A549 (cell line): Measurements from ENCODE around the gene CNOT1. TPM values are rescaled to one million over a fixed set of nuclear protein-coding genes. Genes with fewer than 3 reads are reported as not detected.

ENCODE experiments used
- ATAC-seq, 2 experiments: fragments of 200-7000 bp in 1 of 2; fragments of >200 bp in 1 of 2; cut with Nextera tagmentation in 1 of 2; cut with Tn5 transposase in 1 of 2; 3 replicates each; pipeline versions ENCODE4 v1.8.0 to v1.9.1; 2018 to 2020; ENCODE audit warnings: mild to moderate bottlenecking in 1 of 2, moderate library complexity in 1 of 2
- CTCF ChIA-PET: fragments of 300-600 bp; sonication (Branson Sonifier 250); formaldehyde crosslinking; extraction: SDS; loops from one replicate; lab custom pipeline; 2021; ENCODE audit warnings: antibody characterized with exemption, inconsistent platforms; lab: Yijun Ruan, JAX
- POLR2A ChIA-PET: fragments of 350-600 bp; formaldehyde crosslinking; extraction: SDS; loops from one replicate; lab custom pipeline; 2021; ENCODE audit warnings: antibody characterized with exemption, inconsistent platforms; lab: Yijun Ruan, JAX
- DNase-seq, 2 experiments: peaks; one replicate each; pipeline versions ENCODE4 v3.0.0 to v3.0.0-alpha.2; 2011 to 2016; ENCODE audit warnings: low read depth in 1 of 2, low spot score in 1 of 2
- FAIRE-seq: peaks from 2 replicates; lab custom pipeline; 2011; peaks lifted over from hg19 to GRCh38; lab: Jason Lieb, UNC
- H3K27ac ChIP-seq, 2 experiments: fragments of >200 bp; sonication (Bioruptor Twin); formaldehyde crosslinking; 3 replicates each; pipeline ENCODE4 v1.5.1; 2016 to 2017
- H3K4me1 ChIP-seq: fragments of >200 bp; sonication (Bioruptor Twin); formaldehyde crosslinking; 3 replicates; pipeline ENCODE4 v1.6.1; 2016
- H3K4me2 ChIP-seq: fragments of >200 bp; sonication (Bioruptor Twin); formaldehyde crosslinking; 3 replicates; pipeline ENCODE4 v1.6.1; 2016
- H3K4me3 ChIP-seq: fragments of >200 bp; sonication (Bioruptor Twin); formaldehyde crosslinking; 3 replicates; pipeline ENCODE4 v1.5.1; 2016
- H3K9me3 ChIP-seq: fragments of >200 bp; sonication (Bioruptor Twin); formaldehyde crosslinking; 3 replicates; pipeline ENCODE4 v1.6.1; 2016
- CBX2 ChIP-seq: fragments of 200-600 bp; sonication (generic); IDR thresholded peaks from 2 replicates; pipeline ENCODE4 v1.6.1; 2016; ENCODE audit warnings: low read depth, mild to moderate bottlenecking, borderline replicate concordance
- CEBPB ChIP-seq, 2 experiments: fragments of >200 bp in 1 of 2; sonication (Bioruptor Twin) in 1 of 2; formaldehyde crosslinking in 1 of 2; IDR thresholded peaks; 2 replicates each; pipeline ENCODE4 v1.6.1; 2012 to 2016
- CHD4 ChIP-seq: fragments of 200-600 bp; sonication (generic); IDR thresholded peaks from 2 replicates; pipeline ENCODE4 v1.6.1; 2016; ENCODE audit warnings: antibody characterized with exemption, mild to moderate bottlenecking, borderline replicate concordance
- EHMT2 ChIP-seq: fragments of 200-600 bp; sonication (generic); IDR thresholded peaks from 2 replicates; pipeline ENCODE4 v1.6.1; 2016; ENCODE audit warnings: antibody characterized with exemption, low read depth, mild to moderate bottlenecking, moderate library complexity
- HOXB5 ChIP-seq: fragments of 250-450 bp; sonication (Bioruptor Pico); IDR thresholded peaks from 2 replicates; pipeline ENCODE4 v1.5.0; 2020; ENCODE audit warnings: mild to moderate bottlenecking, moderate library complexity
- KDM5A ChIP-seq: fragments of 200-600 bp; sonication (generic); IDR thresholded peaks from 2 replicates; pipeline ENCODE4 v1.6.1; 2016; ENCODE audit warnings: antibody characterized with exemption, mild to moderate bottlenecking
- MAFK ChIP-seq: fragments of 450-650 bp; IDR thresholded peaks from 2 replicates; pipeline ENCODE4 v1.6.1; 2014; ENCODE audit not compliant: partially characterized antibody
- MYC ChIP-seq: IDR thresholded peaks from 2 replicates; pipeline ENCODE4 v1.6.1; 2012; ENCODE audit warnings: mild to moderate bottlenecking, inconsistent platforms, low read length, improper control_type of control experiment, borderline replicate concordance
- NFE2L2 ChIP-seq: fragments of 150-350 bp; conservative IDR thresholded peaks from 2 replicates; pipeline ENCODE4 v1.6.1; 2014; ENCODE audit warnings: low read length
- RARB ChIP-seq: fragments of 250-450 bp; sonication (Bioruptor Pico); IDR thresholded peaks from 2 replicates; pipeline ENCODE4 v1.8.0; 2021; ENCODE audit warnings: mild to moderate bottlenecking, moderate library complexity
- SREBF2 ChIP-seq: fragments of 450-650 bp; IDR thresholded peaks from 2 replicates; pipeline ENCODE4 v1.6.1; 2014; ENCODE audit warnings: mild to moderate bottlenecking, moderate library complexity
- TFCP2L1 ChIP-seq: fragments of 250-450 bp; sonication (Bioruptor Pico); IDR thresholded peaks from 2 replicates; pipeline ENCODE4 v1.5.0; 2021; ENCODE audit warnings: mild to moderate bottlenecking
- ZFP36 ChIP-seq: fragments of 450-650 bp; IDR thresholded peaks from 2 replicates; pipeline ENCODE4 v1.6.1; 2014; ENCODE audit warnings: borderline replicate concordance; ENCODE audit not compliant: partially characterized antibody
- ZNF302 ChIP-seq: fragments of 250-450 bp; sonication (Bioruptor Pico); IDR thresholded peaks from 2 replicates; pipeline ENCODE4 v1.9.0; 2021; ENCODE audit warnings: inconsistent platforms, mild to moderate bottlenecking, moderate library complexity
- WGBS: methylation state at CpG from one replicate; pipeline ENCODE4 v1.1.6; 2017; ENCODE audit errors: missing lambda C conversion rate; 5-methylcytosine and 5-hydroxymethylcytosine counted together
- polyA plus RNA-seq, 4 experiments: library from polyadenylated mRNA; depleted of rRNA in 3 of 4; stranded (reverse); fragments of >200 nt; fragmentation: RNase III in 1 of 4; extraction: RNeasy Plus Mini Kit Qiagen cat#74134 plus additional on column Dnase treatment in 1 of 4; gene quantifications; 2 replicates in 3 of 4; 3 replicates in 1 of 4; pipeline ENCODE4 v1.2.3, GENCODE V29; 2011 to 2017
- TF ChIP-seq, protein P1 (sequence below): fragments of >200 bp; sonication (Bioruptor Twin); formaldehyde crosslinking; IDR thresholded peaks from 3 replicates; pipeline ENCODE4 v1.5.1; 2016
- TF ChIP-seq, protein P2 (sequence below): fragments of >200 bp; sonication (Bioruptor Twin); formaldehyde crosslinking; IDR thresholded peaks from 2 replicates; pipeline ENCODE4 v1.6.1; 2016
- TF ChIP-seq, protein P3 (sequence below): fragments of >200 bp; sonication (Bioruptor Twin); formaldehyde crosslinking; IDR thresholded peaks from 3 replicates; pipeline ENCODE4 v1.6.1; 2016
- TF ChIP-seq, protein P4 (sequence below): fragments of 250-450 bp; sonication (Bioruptor Pico); IDR thresholded peaks from 2 replicates; pipeline ENCODE4 v1.5.0; 2020; ENCODE audit warnings: low read depth, mild to moderate bottlenecking, moderate library complexity
- TF ChIP-seq, protein P5 (sequence below): IDR thresholded peaks from 2 replicates; pipeline ENCODE4 v1.6.1; 2012; ENCODE audit warnings: low read depth, borderline replicate concordance
- TF ChIP-seq, protein P6 (sequence below): fragments of 250-450 bp; sonication (Bioruptor Pico); IDR thresholded peaks from 2 replicates; pipeline ENCODE4 v1.5.0; 2021; ENCODE audit warnings: mild to moderate bottlenecking, moderate library complexity, borderline replicate concordance

CNOT1 gene
- polyA plus RNA-seq, 2 of the 4 experiments (the other 2 are of a cell fraction): 119 to 226 TPM

DNA sequence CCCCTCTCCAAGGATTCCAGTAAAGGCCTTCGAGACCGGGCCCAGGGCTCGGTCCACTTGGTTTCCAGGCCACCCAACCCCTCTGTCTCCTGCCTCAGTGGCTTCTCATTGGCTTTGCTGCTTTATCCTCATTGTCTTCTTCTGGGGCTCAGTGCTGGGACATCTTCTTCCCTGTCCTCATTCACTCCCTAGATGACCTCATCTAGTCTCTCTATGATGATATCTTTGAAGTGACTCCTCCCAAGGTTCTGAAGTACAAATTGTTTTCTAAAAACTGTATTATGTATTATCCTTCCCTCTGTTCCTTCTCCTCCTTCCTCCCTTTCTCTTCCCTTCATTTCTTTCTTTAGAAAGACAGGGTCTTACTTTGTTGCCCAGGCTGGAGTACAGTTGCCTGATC, 156.8 kb downstream of the CNOT1 start:
- no peak for FAIRE-seq
- no peak for DNase-seq

DNA sequence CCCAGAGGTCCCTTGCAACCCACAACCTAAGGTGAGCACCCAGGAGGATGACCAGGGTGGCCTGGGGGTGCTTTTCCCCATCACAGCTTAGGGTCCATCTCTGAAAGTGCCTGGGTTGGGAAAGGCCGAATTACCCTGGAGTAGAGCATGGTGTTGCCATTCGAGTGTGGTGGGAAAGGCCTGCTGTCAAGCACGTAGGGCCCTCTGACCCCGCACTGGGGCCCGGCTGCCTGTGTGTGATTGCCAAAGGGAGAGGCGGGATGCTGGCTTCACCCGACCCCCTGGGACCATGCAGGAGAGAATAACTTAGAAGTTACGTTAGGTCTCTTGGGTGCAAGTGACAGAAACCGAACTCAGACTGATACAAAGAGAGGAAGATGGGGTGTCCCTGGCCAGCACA, 157.4 kb downstream of the CNOT1 start:
- H3K4me3 ChIP-seq: no peak overlapping the region
- TF ChIP-seq MYC: no peak
- DNase-seq (no peak), ATAC-seq (no peak), FAIRE-seq (no peak)
- 74% methylated on average over 8 of the region's 9 CpGs for WGBS
- POLR2A ChIA-PET: no interaction called here
- no peaks in the 10 kb centered on the region for H3K4me1 ChIP-seq
- H3K4me2 ChIP-seq: no peak overlapping the region
- no peak overlapping the region for H3K27ac ChIP-seq
- no peaks in the 10 kb centered on the region for H3K9me3 ChIP-seq
- CTCF ChIA-PET: interaction anchor here (0.6 to 5.7 kb wide), 6 partner anchors 8 to 250 kb away, joined by 3 to 33 read pairs (median 4); no protein-coding TSS in a partner anchor

More for the DNA sequence above, 156.8 kb downstream of the CNOT1 start:
- CTCF ChIA-PET: interaction anchor here (0.6 to 5.7 kb wide), 8 partner anchors 8 to 136 kb away, joined by 3 to 33 read pairs (median 4); no protein-coding TSS in a partner anchor
- ATAC-seq: no peak
- no peak overlapping the region for H3K4me3 ChIP-seq
- WGBS: 85% methylated on average over 3 of the region's 3 CpGs
- H3K4me2 ChIP-seq: no peak overlapping the region
- H3K9me3 ChIP-seq: no peaks in the 10 kb centered on the region
- H3K4me1 ChIP-seq: no peaks in the 10 kb centered on the region
- POLR2A ChIA-PET: no interaction called here
- no peak overlapping the region for H3K27ac ChIP-seq
- TF ChIP-seq MAFK: no peak
- no peak for TF ChIP-seq ZFP36
- TF ChIP-seq, protein P1, sequence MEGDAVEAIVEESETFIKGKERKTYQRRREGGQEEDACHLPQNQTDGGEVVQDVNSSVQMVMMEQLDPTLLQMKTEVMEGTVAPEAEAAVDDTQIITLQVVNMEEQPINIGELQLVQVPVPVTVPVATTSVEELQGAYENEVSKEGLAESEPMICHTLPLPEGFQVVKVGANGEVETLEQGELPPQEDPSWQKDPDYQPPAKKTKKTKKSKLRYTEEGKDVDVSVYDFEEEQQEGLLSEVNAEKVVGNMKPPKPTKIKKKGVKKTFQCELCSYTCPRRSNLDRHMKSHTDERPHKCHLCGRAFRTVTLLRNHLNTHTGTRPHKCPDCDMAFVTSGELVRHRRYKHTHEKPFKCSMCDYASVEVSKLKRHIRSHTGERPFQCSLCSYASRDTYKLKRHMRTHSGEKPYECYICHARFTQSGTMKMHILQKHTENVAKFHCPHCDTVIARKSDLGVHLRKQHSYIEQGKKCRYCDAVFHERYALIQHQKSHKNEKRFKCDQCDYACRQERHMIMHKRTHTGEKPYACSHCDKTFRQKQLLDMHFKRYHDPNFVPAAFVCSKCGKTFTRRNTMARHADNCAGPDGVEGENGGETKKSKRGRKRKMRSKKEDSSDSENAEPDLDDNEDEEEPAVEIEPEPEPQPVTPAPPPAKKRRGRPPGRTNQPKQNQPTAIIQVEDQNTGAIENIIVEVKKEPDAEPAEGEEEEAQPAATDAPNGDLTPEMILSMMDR: no peak
- no peak for TF ChIP-seq EHMT2
- TF ChIP-seq ZNF302: no peak
- TF ChIP-seq, protein P2, sequence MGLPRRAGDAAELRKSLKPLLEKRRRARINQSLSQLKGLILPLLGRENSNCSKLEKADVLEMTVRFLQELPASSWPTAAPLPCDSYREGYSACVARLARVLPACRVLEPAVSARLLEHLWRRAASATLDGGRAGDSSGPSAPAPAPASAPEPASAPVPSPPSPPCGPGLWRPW: no peak
- TF ChIP-seq CHD4: no peak
- TF ChIP-seq TFCP2L1 (CRISPR knock-in tag): no peak
- TF ChIP-seq MYC: no peak
- TF ChIP-seq, all 56 proteins: peak for 0

DNA sequence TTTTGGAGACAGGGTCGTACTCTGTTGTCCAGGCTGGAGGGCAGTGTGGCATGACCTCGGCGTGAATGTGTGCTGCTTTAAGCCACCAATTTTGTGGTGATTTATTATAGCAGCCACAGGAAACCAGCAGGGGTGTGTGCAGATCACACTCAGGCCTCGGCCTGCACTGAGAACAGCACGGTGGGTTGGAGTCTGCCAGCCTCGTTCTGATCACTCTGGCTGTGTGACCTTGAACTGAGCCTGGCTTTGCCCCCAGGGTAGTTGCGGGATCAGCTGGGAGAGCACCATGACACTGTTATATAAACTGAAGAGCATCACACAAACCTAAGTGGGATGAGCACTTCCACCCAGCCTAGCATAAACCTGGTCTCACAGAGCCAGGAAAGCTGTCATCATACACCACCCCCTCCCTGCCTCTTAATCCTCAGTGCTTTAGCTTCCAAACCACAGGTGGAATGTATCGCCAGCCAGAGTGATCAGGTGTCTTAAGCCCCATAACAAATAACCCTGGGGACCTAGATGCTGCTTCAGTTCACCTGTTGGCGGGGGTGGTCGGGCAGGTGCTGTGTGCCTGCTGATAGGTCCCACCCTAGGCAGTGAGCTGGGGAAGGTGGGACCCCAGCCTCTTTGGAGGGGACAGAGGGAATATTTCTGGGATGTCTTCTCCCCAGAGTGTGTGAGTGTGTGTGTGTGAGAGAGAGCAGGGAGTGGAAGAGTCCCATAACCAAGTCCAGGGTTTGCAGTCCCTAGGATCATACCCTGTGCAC, 158.2 kb downstream of the CNOT1 start:
- no peak for FAIRE-seq
- no peak overlapping the region for H3K27ac ChIP-seq
- ChIA-PET POLR2A (interaction anchor here (0.6 kb wide), 1 partner anchor 81 kb away, joined by 3 read pairs; no protein-coding TSS in a partner anchor), CTCF (interaction anchor here (0.6 to 5.7 kb wide), 6 partner anchors 16 to 250 kb away, joined by 3 to 33 read pairs (median 4); no protein-coding TSS in a partner anchor)
- WGBS: 73% methylated on average over 10 of the region's 10 CpGs
- ATAC-seq: no peak; a peak in 1 of 6 replicates
- no peak for DNase-seq
- H3K4me3 ChIP-seq: no peak overlapping the region
- no peak overlapping the region for H3K4me2 ChIP-seq
- H3K4me1 ChIP-seq: no peaks in the 10 kb centered on the region
- TF ChIP-seq, protein P1: no peak
- TF ChIP-seq SREBF2 (no peak), KDM5A (no peak), HOXB5 (no peak), NFE2L2 (no peak), CBX2 (no peak), CEBPB (IDR thresholded peaks at IDR 0.05) (no peak), RARB (CRISPR knock-in tag) (no peak)
- TF ChIP-seq, protein P3, sequence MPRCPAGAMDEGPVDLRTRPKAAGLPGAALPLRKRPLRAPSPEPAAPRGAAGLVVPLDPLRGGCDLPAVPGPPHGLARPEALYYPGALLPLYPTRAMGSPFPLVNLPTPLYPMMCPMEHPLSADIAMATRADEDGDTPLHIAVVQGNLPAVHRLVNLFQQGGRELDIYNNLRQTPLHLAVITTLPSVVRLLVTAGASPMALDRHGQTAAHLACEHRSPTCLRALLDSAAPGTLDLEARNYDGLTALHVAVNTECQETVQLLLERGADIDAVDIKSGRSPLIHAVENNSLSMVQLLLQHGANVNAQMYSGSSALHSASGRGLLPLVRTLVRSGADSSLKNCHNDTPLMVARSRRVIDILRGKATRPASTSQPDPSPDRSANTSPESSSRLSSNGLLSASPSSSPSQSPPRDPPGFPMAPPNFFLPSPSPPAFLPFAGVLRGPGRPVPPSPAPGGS: no peak
- TF ChIP-seq, protein P4, sequence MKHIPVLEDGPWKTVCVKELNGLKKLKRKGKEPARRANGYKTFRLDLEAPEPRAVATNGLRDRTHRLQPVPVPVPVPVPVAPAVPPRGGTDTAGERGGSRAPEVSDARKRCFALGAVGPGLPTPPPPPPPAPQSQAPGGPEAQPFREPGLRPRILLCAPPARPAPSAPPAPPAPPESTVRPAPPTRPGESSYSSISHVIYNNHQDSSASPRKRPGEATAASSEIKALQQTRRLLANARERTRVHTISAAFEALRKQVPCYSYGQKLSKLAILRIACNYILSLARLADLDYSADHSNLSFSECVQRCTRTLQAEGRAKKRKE (CRISPR knock-in tag): no peak
- TF ChIP-seq, protein P5, sequence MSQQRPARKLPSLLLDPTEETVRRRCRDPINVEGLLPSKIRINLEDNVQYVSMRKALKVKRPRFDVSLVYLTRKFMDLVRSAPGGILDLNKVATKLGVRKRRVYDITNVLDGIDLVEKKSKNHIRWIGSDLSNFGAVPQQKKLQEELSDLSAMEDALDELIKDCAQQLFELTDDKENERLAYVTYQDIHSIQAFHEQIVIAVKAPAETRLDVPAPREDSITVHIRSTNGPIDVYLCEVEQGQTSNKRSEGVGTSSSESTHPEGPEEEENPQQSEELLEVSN: no peak
- TF ChIP-seq, protein P6, sequence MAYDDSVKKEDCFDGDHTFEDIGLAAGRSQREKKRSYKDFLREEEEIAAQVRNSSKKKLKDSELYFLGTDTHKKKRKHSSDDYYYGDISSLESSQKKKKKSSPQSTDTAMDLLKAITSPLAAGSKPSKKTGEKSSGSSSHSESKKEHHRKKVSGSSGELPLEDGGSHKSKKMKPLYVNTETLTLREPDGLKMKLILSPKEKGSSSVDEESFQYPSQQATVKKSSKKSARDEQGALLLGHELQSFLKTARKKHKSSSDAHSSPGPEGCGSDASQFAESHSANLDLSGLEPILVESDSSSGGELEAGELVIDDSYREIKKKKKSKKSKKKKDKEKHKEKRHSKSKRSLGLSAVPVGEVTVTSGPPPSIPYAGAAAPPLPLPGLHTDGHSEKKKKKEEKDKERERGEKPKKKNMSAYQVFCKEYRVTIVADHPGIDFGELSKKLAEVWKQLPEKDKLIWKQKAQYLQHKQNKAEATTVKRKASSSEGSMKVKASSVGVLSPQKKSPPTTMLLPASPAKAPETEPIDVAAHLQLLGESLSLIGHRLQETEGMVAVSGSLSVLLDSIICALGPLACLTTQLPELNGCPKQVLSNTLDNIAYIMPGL: no peak
- no peaks in the 10 kb centered on the region for H3K9me3 ChIP-seq
